ENCODE data around the gene MDGA2.

MDGA2 gene

GRCh38 chr14:47485421-47485820, 190.0 kb downstream of the MDGA2 start:
- DNase-seq (ENCODE audit: low spot score), result no peak

DNA sequence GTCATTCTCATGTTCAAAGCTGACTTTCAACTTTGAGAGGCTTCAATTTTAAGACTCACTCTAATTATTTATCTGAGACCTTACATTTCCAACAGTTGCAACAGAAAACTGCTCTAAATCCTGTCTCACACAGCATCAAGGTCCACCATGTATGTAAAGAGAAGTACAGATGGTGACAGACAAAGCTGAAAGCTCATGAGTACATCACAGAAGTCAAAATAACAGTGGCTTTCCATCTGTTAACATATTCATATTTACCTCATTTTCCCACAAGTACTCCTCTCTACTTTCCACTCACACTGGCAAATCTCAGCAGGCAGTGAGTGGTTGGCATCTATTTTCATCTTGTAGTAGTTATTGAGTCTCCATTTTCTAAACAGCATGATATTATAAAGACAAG, 192.0 kb downstream of the MDGA2 start:
- DNase-seq (ENCODE audit: low spot score), result no peak

DNA sequence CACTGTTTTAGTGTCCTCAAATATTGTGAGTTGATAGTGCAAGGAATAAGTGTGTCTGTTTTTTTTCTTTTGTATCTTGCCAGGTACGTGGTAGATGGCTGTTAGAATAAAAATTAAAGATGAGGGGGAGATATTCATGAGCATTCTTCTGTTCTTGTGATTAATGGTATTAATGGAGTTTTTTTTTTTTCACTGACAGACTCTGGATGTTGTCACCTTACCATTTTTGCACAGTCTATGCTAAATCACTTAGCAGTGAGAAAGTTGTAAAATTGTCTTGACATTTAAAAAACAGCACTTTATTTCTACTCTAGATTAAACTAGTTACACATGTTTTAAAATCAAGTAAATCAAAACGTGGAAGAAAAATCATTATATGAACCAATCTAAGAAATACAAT, 204.3 kb downstream of the MDGA2 start:
- no peak for DNase-seq (ENCODE audit: low spot score)

DNA sequence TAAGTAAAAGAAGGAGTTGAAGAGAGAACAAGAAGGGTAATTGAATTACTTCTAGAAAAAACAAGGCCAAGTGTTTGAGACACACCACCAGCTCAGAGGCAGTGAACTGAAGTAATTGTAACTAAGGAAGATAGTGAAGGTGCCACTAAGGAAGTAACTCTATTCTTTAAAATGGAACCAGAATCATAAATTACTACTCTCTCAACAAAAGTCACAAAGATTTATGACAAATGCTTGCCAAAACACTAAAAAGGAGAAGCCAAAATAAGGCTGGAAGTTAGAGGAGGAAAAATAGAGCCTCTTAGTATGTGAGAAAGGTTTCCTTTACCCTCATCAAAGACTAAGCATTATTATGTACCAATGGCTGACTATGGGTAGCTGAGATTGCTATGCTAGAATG, 208.5 kb downstream of the MDGA2 start:
- no peak for DNase-seq (ENCODE audit: low spot score)

- no peak for DNase-seq (ENCODE audit: low spot score)
Observed at GRCh38 chr14:47454025-47454424, 221.4 kb downstream of the MDGA2 start.

DNA sequence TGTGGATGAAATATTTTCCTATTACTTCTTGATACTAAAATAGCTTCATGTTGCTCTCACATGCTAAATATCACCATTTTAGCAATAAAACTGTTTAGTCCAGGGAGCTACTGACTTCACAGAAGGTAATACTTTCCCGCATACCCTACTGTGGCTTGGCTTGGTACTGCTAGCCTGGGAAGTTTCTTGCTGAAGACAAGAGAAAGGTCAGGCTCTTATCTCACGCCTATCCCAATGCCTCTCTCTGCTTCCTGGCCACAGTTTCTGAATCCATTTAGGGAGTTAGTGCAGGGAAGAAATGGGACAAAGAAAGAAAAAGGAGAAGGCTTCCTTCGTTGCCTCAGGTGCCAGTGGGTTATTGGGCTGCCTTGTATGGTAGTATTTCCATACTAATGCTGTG, 228.3 kb downstream of the MDGA2 start:
- DNase-seq (ENCODE audit: low spot score), result no peak

GRCh38 chr14:47442211-47442610, 233.2 kb downstream of the MDGA2 start:
- no peak for DNase-seq (ENCODE audit: low spot score)

DNA sequence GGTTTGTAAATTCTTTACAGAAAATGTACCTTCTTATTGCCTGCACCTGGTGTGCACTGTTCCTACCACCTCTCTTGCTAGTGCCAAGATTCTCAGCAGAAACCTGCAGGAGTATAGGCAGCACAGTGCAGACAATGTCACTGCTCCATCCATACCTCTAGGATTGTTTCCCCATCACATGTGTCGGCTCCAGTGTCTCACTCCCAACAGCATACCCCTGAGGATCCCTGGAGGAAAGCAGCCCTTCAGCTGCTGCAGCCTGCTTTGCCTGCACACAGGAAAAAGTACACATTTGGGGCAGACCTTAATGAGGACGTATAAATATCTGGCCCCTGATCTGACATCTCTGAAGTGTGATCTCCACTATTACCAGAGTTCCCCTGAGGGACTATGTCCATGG, 235.5 kb downstream of the MDGA2 start:
- DNase-seq (ENCODE audit: low spot score), result no peak

- DNase-seq (ENCODE audit: low spot score), result no peak
Observed at GRCh38 chr14:47438650-47439140, 236.7 kb downstream of the MDGA2 start.

- DNase-seq (ENCODE audit: low spot score), result no peak
Observed at GRCh38 chr14:47435331-47435965, 240.0 kb downstream of the MDGA2 start.

DNA sequence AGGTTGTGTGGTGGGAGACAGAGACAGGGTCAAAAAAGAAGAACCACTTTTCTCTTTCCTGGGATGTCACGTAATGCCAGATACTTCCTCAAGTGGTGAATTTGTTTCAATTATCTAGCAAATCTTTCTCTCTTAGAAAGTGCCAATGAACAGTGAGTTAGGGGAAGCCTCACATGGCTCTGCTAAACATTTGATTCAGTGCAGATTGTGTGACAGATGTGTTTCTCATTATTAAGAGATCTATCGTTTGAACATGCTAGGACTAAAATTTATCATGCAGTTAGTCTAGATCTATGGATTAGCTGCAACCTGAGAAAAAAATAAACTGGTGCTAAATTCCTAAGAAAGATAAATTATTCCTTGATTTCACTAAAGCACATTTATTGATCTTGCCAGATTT, 247.8 kb downstream of the MDGA2 start:
- no peak for DNase-seq (ENCODE audit: low spot score)

GRCh38 chr14:47425302-47425701, 250.1 kb downstream of the MDGA2 start:
- DNase-seq (ENCODE audit: low spot score), result no peak

GRCh38 chr14:47422191-47422590, 253.2 kb downstream of the MDGA2 start:
- DNase-seq (ENCODE audit: low spot score), result no peak

DNA sequence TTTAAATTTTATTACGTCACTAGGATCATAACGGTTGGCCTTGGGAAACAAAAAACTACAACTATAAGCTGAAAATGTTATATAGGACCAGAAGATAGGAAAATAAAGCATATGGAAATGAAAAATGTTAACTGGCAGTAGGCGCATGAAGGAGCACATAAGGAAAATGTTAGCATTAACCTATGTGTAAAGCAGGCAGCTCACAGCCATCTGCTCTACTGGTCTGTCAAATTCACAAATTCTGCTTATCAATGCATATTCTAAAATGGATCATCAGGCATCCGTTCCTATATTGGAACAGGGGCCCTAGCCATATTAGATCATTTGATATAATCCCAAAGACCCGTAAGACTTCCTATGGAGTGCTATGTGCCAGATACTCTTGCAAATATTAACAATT, 263.9 kb downstream of the MDGA2 start:
- no peak for DNase-seq (ENCODE audit: low spot score)

GRCh38 chr14:47392326-47392725, 283.1 kb downstream of the MDGA2 start:
- DNase-seq (ENCODE audit: low spot score), result no peak

DNA sequence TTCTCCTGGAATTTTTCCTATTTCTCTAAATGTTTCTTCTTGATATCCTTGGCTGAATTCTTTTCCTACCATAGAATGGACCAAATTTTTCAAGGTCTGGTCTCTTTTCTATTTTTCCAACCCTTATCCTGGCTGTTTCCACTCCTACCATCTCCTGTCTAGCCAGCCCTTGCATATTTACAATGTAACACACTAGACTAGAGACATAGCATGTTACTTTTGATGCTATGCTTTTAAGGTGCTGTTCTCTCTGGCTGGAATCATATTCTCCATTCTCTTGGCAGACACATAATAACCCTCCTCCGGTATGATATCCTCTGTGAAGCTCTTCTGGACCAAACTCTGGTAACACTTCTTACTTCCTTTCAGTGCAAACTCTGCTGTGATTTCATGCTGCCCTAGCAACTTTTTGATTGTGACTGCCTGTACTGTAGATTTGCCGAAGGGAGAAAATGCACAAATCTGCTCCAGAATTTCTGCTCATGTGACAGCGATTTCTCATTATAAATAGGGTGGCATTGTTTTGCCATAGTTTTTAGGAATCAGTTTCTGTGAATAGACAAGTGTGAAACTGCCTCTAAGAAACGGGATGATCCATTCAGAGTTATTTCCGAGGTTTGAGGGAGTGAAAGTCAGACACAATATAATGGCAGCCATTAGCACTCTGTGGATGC, 284.4 kb downstream of the MDGA2 start:
- DNase-seq (ENCODE audit: low spot score), result no peak

- no peak for DNase-seq (ENCODE audit: low spot score)
Observed at GRCh38 chr14:47389535-47389934, 285.9 kb downstream of the MDGA2 start.

DNA sequence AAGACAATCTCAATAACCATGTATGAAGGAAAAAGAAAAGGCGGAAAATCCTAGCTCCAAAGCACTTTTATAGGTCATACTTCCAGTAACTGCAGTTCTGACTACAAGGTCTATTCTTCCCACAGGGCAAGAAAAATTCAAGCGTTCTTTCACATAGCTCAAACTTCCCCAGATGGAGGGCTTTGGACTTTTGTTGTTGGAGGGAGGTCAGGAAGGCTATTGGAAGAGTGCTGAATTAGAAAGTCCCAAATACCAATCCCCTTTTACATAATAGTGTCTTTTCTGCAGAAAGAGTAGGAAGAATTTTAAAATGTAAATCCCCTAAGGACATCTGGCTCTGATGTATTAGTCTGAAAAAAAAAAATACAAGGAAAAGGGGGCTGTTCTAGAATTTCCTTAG, 309.4 kb downstream of the MDGA2 start:
- DNase-seq (ENCODE audit: low spot score), result no peak

DNA sequence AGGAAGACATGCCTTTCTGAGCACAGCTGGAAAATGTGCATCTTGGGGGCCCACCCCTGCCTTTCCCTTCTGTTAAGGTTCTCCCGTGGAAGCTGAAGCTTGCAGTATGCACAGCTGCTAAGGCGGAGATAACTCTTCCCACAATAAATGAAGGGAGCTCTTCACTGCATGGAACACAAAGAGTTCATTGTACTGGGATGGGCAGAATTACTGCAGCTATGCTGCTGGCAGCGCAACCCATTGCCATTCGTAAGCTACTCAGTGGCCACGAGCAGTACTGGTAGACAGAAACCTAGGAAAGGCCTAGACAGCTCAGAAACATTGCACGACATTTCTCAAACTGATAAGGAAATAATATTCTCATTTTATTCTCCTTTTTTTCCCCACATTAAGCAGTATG, 310.2 kb downstream of the MDGA2 start:
- DNase-seq (ENCODE audit: low spot score), result no peak

- no peak for DNase-seq (ENCODE audit: low spot score)
Observed at GRCh38 chr14:47353186-47353585, 322.2 kb downstream of the MDGA2 start.

GRCh38 chr14:47346849-47347248, 328.6 kb downstream of the MDGA2 start:
- no peak for DNase-seq (ENCODE audit: low spot score)

DNA sequence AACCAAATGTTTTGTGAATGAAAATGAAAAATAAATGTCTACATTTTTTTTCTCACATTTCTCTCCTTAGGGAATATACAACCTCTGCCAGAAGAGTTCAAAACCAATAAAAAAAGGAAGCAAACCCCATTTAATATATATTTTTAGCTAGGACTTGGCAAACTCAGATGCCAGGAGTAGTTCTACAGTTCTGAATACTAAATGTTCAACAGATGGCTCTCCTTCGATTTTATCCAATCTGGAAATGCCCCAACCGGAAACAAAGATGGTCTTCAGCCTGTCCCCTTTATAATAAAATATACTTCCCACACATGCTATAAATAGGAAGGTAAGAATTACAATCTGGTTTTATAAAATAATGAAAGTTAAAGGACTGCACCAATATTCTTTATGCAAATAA, 330.4 kb downstream of the MDGA2 start:
- DNase-seq (ENCODE audit: low spot score), result no peak

DNA sequence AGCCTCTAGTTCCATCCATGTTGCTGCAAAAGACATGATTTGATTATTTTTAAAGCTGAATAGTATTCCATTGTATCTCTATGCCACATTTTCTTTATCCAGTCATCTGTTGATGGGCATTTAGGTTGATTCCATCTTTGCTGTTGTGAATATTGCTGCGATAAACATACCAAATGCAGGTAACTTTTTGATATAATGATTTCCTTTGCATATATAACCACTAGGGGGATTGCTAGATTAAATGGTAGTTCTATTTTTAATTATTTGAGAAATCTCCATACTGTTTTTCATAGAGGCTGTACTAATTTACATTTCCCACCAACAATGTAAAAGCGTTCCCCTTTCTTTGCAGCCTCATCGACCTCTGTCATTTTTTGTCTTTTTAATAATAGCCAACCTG, 342.5 kb downstream of the MDGA2 start:
- DNase-seq (ENCODE audit: low spot score), result no peak

GRCh38 chr14:47332106-47332505, 343.3 kb downstream of the MDGA2 start:
- no peak for DNase-seq (ENCODE audit: low spot score)

All from AG20443 (cell line).